GM19397 (cell line): ENCODE measurements around the gene BMF.

Experiments
- ATAC-seq: cut with Tn5 transposase; IDR thresholded peaks from one replicate; pipeline ENCODE4 v1.9.1; 2021; ENCODE audit warnings: mild to moderate bottlenecking, moderate library complexity; ENCODE audit not compliant: unreplicated experiment

The BMF gene

GRCh38 chr15:40069178-40070165, 39.2 kb downstream of the BMF start:
- ATAC-seq: peak; percentile 69

GRCh38 chr15:40067921-40068624, 40.6 kb downstream of the BMF start:
- ATAC-seq: no peak

- no peak for ATAC-seq
These were observed 42.1 kb downstream of the BMF start for GRCh38 chr15:40066589-40066988.

GRCh38 chr15:40065166-40065565, 43.5 kb downstream of the BMF start:
- no peak for ATAC-seq

- peak; percentile 43 for ATAC-seq
These were observed 44.3 kb downstream of the BMF start for GRCh38 chr15:40064231-40064894.

- no peak for ATAC-seq
These were observed 45.1 kb downstream of the BMF start for GRCh38 chr15:40063563-40064011.

GRCh38 chr15:40062816-40063562, 45.7 kb downstream of the BMF start:
- ATAC-seq: no peak

- ATAC-seq: peak; percentile 50
These were observed 47.3 kb downstream of the BMF start for GRCh38 chr15:40061212-40061901.

- ATAC-seq: no peak
These were observed 48.3 kb downstream of the BMF start for GRCh38 chr15:40060236-40060961.

- no peak for ATAC-seq
These were observed 48.9 kb downstream of the BMF start for GRCh38 chr15:40059821-40060220.

- no peak for ATAC-seq
These were observed 50.1 kb downstream of the BMF start for GRCh38 chr15:40058476-40059140.

- ATAC-seq: no peak
These were observed 52.9 kb downstream of the BMF start for GRCh38 chr15:40055576-40056293.

GRCh38 chr15:40054855-40055575, 53.7 kb downstream of the BMF start:
- ATAC-seq: peak; percentile 78

- ATAC-seq: peak; percentile 33
These were observed 54.1 kb downstream of the BMF start for GRCh38 chr15:40054605-40054854.

- peak; percentile 26 for ATAC-seq
These were observed 54.7 kb downstream of the BMF start for GRCh38 chr15:40053831-40054604.

GRCh38 chr15:40053079-40053830, 55.4 kb downstream of the BMF start:
- no peak for ATAC-seq
